Neural cell (in vitro differentiated cells): ENCODE data around the gene DRAP1. TPM values are rescaled to one million over a fixed set of nuclear protein-coding genes. Genes with fewer than 3 reads are reported as not detected.

ENCODE experiments used
- H2AFZ ChIP-seq: fragments of 200-600, 300-800 bp; sonication (generic), shearing (Covaris generic); 2 replicates; pipeline ENCODE4 v1.6.0; 2014; ENCODE audit warnings: low read depth, mild to moderate bottlenecking, antibody characterized with exemption, low read length, moderate library complexity
- H3F3A ChIP-seq: fragments of 200-600 bp; shearing (Covaris generic); 2 replicates; pipeline ENCODE4 v1.6.1; 2016; ENCODE audit warnings: mild to moderate bottlenecking, moderate library complexity, mixed read lengths, antibody characterized with exemption, low read length; ENCODE audit not compliant: insufficient read depth, poor library complexity, severe bottlenecking
- H3K27ac ChIP-seq: fragments of 200-600, 300-800 bp; sonication (generic), shearing (Covaris generic); 2 replicates; pipeline ENCODE4 v1.5.1; 2014; ENCODE audit warnings: mild to moderate bottlenecking, low read length, moderate library complexity
- H3K27me3 ChIP-seq: fragments of 300-800, 200-600 bp; sonication (generic), shearing (Covaris generic); 2 replicates; pipeline ENCODE4 v1.6.0; 2014; ENCODE audit warnings: mild to moderate bottlenecking, low read depth, low read length, moderate library complexity; ENCODE audit not compliant: insufficient read depth
- H3K36me3 ChIP-seq: fragments of 300-800, 200-600 bp; sonication (generic), shearing (Covaris generic); 2 replicates; pipeline ENCODE4 v1.5.1; 2014; ENCODE audit warnings: mild to moderate bottlenecking, antibody characterized with exemption, low read length, moderate library complexity; ENCODE audit not compliant: insufficient read depth
- H3K4me2 ChIP-seq: fragments of 300-800, 200-600 bp; sonication (generic), shearing (Covaris generic); 2 replicates; pipeline ENCODE4 v1.6.0; 2014; ENCODE audit warnings: mild to moderate bottlenecking, low read length
- H3K4me3 ChIP-seq: fragments of 300-800, 200-600 bp; sonication (generic), shearing (Covaris generic); 2 replicates; pipeline ENCODE4 v1.5.1; 2014; ENCODE audit warnings: mild to moderate bottlenecking, low read length, moderate library complexity
- H3K79me2 ChIP-seq: fragments of 200-600 bp; shearing (Covaris generic); replicated peaks from 2 replicates; pipeline ENCODE4 v1.6.0; 2014; ENCODE audit warnings: mild to moderate bottlenecking, low read length, moderate library complexity; ENCODE audit not compliant: insufficient read depth
- H3K9ac ChIP-seq: fragments of 300-800, 200-600 bp; sonication (generic), shearing (Covaris generic); 2 replicates; pipeline ENCODE4 v1.6.1; 2016; ENCODE audit warnings: mild to moderate bottlenecking, low read length, mixed read lengths
- H3K9me2 ChIP-seq: fragments of 200-600 bp; shearing (Covaris generic); 2 replicates; pipeline ENCODE4 v1.6.1; 2016; ENCODE audit warnings: mild to moderate bottlenecking, low read length, mixed read lengths; ENCODE audit not compliant: insufficient read depth
- H3K9me3 ChIP-seq: fragments of 200-600, 300-800 bp; sonication (generic), shearing (Covaris generic); 2 replicates; pipeline ENCODE4 v1.6.1; 2016; ENCODE audit warnings: mild to moderate bottlenecking, mixed run types, low read length, moderate library complexity, mixed read lengths
- H4K20me1 ChIP-seq: fragments of 200-600 bp; shearing (Covaris generic); 2 replicates; pipeline ENCODE4 v1.6.1; 2016; ENCODE audit warnings: mild to moderate bottlenecking, mixed run types; ENCODE audit not compliant: insufficient read depth
- CTCF ChIP-seq: fragments of 450-650 bp; IDR thresholded peaks from 2 replicates; pipeline ENCODE4 v1.5.1; 2014; ENCODE audit warnings: antibody characterized with exemption, mild to moderate bottlenecking, moderate library complexity; ENCODE audit not compliant: poor library complexity, severe bottlenecking
- EP300 ChIP-seq: fragments of 450-650 bp; conservative IDR thresholded peaks from 2 replicates; pipeline ENCODE4 v1.6.1; 2014; ENCODE audit warnings: antibody characterized with exemption, mild to moderate bottlenecking, moderate library complexity; ENCODE audit not compliant: poor library complexity, severe bottlenecking
- EZH2 ChIP-seq: fragments of 200-600, 300-800 bp; shearing (Covaris generic), sonication (generic); IDR thresholded peaks from 2 replicates; pipeline ENCODE4 v1.6.1; 2014; ENCODE audit warnings: antibody characterized with exemption, low read length, borderline replicate concordance, mild to moderate bottlenecking; ENCODE audit not compliant: insufficient read depth, poor library complexity, severe bottlenecking
- MXI1 ChIP-seq: fragments of 450-650 bp; conservative IDR thresholded peaks from 2 replicates; pipeline ENCODE4 v1.6.1; 2014; ENCODE audit warnings: antibody characterized with exemption, mild to moderate bottlenecking; ENCODE audit not compliant: poor library complexity, severe bottlenecking
- POLR2AphosphoS5 ChIP-seq: IDR thresholded peaks from 2 replicates; pipeline ENCODE4 v1.6.1; 2012
- RAD21 ChIP-seq: fragments of 450-650 bp; conservative IDR thresholded peaks from 2 replicates; pipeline ENCODE4 v1.6.1; 2014; ENCODE audit warnings: antibody characterized with exemption, mild to moderate bottlenecking, moderate library complexity
- REST ChIP-seq: IDR thresholded peaks from 2 replicates; pipeline ENCODE4 v1.6.1; 2012; ENCODE audit warnings: borderline replicate concordance
- SMC3 ChIP-seq: fragments of 450-650 bp; conservative IDR thresholded peaks from 2 replicates; pipeline ENCODE4 v1.6.1; 2014; ENCODE audit warnings: antibody characterized with exemption, mild to moderate bottlenecking, moderate library complexity; ENCODE audit not compliant: poor library complexity
- TAF1 ChIP-seq: IDR thresholded peaks from 2 replicates; pipeline ENCODE4 v1.6.1; 2012; ENCODE audit warnings: low read depth
- polyA plus RNA-seq: library from polyadenylated mRNA; depleted of rRNA; stranded (reverse); fragments of >200 nt; gene quantifications from 2 replicates; pipeline ENCODE4 v1.2.3, GENCODE V29; 2014

Gene DRAP1
- polyA plus RNA-seq, 1 donor from 2014 or later = 242 TPM

GRCh38 chr11:65964906-65965305, 45.7 kb downstream of the DRAP1 start:
- Histone ChIP-seq H3K9me3 (no peaks in the 10 kb centered on the region), H3K4me2 (no peak overlapping the region), H4K20me1 (no peaks in the 10 kb centered on the region), H3K27ac (no peak overlapping the region), H3K27me3 (no peaks in the 10 kb centered on the region), H3K36me3 (no peaks in the 10 kb centered on the region), H2AFZ (no peak overlapping the region), H3F3A (no peaks in the 10 kb centered on the region), H3K9ac (no peak overlapping the region), H3K79me2 (peaks cover 19% of the 10 kb centered on the region), H3K4me3 (no peak overlapping the region), H3K9me2 (no peaks in the 10 kb centered on the region)
- TF ChIP-seq TAF1 (no peak), POLR2AphosphoS5 (no peak), EP300 (no peak), EZH2 (no peak)

- no peaks in the 10 kb centered on the region for H3F3A ChIP-seq
- H2AFZ ChIP-seq = no peak overlapping the region
- H4K20me1 ChIP-seq = no peaks in the 10 kb centered on the region
- H3K27me3 ChIP-seq = no peaks in the 10 kb centered on the region
- no peak for TF ChIP-seq REST
- no peak for TF ChIP-seq POLR2AphosphoS5
- no peak for TF ChIP-seq EZH2
- TF ChIP-seq SMC3 = no peak
- TF ChIP-seq RAD21 = no peak
- no peak for TF ChIP-seq TAF1
- TF ChIP-seq CTCF = no peak
- TF ChIP-seq MXI1 = no peak
- no peak for TF ChIP-seq EP300
- no peak overlapping the region for H3K27ac ChIP-seq
- no peaks in the 10 kb centered on the region for H3K9me2 ChIP-seq
- H3K79me2 ChIP-seq = peaks cover 19% of the 10 kb centered on the region
- no peak overlapping the region for H3K4me3 ChIP-seq
- H3K36me3 ChIP-seq = no peaks in the 10 kb centered on the region
- no peak overlapping the region for H3K9ac ChIP-seq
- no peaks in the 10 kb centered on the region for H3K9me3 ChIP-seq
- no peak overlapping the region for H3K4me2 ChIP-seq
These were observed 46.9 kb downstream of the DRAP1 start for GRCh38 chr11:65965986-65966762.
